GM23248 (cell line): ENCODE measurements around the gene GRID2.

ENCODE experiments used
- EZH2 ChIP-seq: fragments of 200-600 bp; sonication (generic); IDR thresholded peaks from 2 replicates; pipeline ENCODE4 v1.6.1; 2018; ENCODE audit warnings: antibody characterized with exemption, mild to moderate bottlenecking; ENCODE audit not compliant: insufficient read depth, poor library complexity, severe bottlenecking
- EZH2phosphoT487 ChIP-seq: fragments of 200-600 bp; sonication (generic); IDR thresholded peaks from 2 replicates; pipeline ENCODE4 v1.6.1; 2018; ENCODE audit warnings: antibody characterized with exemption, moderate library complexity, mild to moderate bottlenecking, low read depth; ENCODE audit not compliant: insufficient read depth

DNA sequence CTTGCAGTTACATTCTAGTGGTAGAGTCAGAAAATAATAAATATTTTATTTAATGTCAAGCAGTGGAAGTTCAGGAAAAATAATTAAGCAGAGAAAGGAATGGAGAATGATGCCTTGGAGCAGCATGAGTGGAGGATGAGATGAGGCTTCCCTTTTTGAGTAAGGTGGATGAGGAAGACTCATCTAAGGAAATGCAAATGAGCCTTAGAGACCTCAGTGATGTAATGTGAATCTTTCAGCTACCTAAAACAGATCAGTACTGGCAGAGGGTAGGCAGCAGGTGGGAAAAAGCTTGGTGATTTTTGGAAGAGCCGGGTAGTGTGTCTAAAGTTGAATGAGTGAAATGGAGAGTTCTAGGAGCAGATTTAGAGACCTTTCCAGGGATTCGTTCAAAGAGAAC, 118.2 kb downstream of the GRID2 start:
- TF ChIP-seq EZH2 (no peak), EZH2phosphoT487 (no peak)
